Islet of Langerhans (tissue), 1 donor: Measurements from ENCODE around the gene CYP46A1.

Experiments
- FAIRE-seq: peaks from one replicate; lab custom pipeline; 2011; peaks lifted over from hg19 to GRCh38; lab: Jason Lieb, UNC

The CYP46A1 gene

GRCh38 chr14:99716091-99716849 lies 32.2 kb downstream of the CYP46A1 start:
- no peak for FAIRE-seq

GRCh38 chr14:99716850-99717681 lies 33.0 kb downstream of the CYP46A1 start:
- no peak for FAIRE-seq

DNA sequence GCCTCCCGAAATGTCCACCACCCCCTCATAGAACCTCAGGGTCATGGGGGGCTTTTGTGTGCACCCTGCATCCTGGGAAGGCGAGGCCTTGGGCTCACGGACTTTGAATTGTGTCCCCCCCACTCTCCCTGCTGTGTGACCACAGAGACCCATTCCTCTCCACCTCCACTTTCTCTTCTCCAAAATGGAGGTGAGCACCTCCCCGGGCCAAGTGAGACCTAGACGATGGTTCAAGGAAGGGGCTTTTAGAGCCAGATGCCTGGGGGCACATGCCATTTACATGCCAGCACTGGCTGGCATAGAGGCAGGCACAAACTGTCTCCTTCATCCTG lies 33.5 kb downstream of the CYP46A1 start:
- FAIRE-seq: no peak

DNA sequence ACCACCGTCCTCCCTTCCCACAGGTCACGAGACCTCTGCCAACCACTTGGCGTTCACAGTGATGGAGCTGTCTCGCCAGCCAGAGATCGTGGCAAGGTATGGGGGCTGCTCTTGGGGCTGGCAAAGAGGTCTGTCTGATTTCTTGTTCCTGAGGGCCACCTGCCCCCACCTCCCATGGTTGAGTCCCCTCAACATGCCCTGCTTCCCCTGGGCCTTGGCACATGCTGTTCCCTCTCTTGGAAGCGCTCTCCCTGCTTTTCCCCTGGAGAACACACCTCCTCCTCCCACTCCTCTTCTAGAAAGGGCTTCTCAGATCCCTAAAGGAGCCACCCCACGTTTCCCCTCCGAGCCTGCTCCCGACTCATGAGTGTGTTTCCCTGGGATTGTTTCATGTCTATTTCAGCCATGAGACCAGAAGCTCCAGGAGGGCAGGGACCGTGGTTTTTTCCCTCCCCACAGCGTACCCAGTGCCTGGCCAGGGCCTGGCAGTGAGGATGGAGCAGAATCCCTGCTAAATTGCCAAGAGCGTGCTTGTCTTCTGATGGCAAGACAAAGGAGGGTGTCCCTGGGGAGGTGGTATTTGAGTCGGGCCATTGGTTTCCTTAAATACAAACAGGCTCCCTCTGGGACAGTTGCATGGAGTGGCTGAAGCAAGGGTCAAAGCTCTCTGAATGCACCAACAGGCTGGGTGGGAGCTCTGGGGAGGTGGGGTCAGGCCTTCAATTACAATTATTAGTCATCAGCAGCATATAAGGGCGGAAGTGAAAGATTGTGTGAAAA lies 34.1 kb downstream of the CYP46A1 start:
- FAIRE-seq: no peak

GRCh38 chr14:99718811-99719192 lies 34.7 kb downstream of the CYP46A1 start:
- FAIRE-seq: no peak

DNA sequence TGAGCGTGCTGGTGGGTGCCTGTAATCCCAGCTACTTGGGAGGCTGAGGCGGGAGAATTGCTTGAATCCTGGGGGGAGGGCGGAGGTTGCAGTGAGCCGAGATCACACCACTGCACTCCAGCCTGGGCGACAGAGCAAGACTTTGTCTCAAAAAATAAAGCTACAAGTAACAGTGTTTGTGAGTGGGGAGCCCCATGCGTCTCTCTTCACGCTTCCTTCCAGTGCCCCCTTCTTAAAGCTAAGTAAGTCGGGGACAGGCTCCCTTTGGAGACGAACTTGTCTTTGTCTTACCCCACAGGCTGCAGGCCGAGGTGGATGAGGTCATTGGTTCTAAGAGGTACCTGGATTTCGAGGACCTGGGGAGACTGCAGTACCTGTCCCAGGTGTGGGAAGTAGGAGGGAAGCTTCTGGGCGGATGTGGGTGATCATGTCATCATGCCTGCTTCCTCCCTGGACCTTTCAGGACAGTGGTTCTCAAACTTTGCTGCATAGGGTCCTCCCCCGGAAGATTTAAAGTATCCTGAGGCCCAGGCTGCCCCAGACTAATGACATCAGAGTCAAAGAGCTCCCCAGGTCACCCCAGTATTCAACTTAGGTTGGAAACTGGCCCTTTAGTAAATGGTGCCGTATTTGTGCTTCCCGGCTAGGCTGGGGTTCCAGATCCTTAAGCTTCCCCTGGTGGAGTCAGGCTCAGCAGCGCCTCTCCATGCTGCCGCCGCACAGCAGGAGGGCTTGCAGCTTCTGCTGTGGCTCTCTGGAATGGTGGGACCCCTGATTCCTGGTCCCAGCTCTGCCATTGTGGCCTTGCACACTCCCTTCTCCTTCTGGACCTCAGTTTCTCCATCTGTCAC lies 37.1 kb downstream of the CYP46A1 start:
- FAIRE-seq: no peak

- FAIRE-seq: no peak
These were observed 37.9 kb downstream of the CYP46A1 start for GRCh38 chr14:99721792-99722516.

- FAIRE-seq: no peak
These were observed 38.6 kb downstream of the CYP46A1 start for GRCh38 chr14:99722741-99723140.

- no peak for FAIRE-seq
These were observed 40.2 kb downstream of the CYP46A1 start for GRCh38 chr14:99724196-99724891.

DNA sequence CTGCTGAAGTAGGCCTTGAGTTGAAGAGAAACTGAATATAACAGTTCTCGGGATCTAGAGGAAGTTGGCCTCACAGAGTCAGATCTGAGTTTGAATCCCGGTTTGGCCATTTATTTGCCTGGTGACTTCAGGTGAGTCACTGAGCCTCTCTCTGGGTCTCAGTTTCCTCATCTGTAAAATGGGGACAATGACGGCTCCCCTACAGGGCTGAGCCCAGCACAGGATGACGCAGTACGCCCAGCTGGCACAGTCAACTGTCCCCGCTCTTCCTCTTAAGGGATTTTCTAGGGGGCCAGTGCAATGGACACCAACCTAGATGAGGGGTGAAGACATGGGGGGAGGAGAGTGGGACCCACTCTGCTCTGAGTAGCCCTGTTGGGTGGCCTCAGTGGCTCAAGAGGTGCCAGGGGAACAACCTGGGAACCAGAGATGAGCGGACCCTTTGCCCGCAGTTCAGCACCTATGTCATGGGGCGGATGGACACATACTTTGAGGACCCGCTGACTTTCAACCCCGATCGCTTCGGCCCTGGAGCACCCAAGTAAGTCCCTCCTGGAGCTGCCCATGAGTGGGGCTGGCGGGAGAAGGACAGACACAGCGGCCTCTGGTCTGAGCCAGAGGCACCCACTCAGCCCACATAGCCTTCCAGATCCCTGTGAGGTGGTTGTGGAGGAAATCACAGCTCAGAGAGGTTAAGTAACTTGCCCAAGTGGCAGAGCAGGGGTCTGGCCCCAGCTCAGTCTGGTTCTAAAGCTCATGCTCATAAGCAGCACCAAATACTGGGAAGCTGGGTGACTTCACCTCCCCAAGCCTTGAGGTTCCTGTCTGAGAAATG lies 41.1 kb downstream of the CYP46A1 start:
- no peak for FAIRE-seq

DNA sequence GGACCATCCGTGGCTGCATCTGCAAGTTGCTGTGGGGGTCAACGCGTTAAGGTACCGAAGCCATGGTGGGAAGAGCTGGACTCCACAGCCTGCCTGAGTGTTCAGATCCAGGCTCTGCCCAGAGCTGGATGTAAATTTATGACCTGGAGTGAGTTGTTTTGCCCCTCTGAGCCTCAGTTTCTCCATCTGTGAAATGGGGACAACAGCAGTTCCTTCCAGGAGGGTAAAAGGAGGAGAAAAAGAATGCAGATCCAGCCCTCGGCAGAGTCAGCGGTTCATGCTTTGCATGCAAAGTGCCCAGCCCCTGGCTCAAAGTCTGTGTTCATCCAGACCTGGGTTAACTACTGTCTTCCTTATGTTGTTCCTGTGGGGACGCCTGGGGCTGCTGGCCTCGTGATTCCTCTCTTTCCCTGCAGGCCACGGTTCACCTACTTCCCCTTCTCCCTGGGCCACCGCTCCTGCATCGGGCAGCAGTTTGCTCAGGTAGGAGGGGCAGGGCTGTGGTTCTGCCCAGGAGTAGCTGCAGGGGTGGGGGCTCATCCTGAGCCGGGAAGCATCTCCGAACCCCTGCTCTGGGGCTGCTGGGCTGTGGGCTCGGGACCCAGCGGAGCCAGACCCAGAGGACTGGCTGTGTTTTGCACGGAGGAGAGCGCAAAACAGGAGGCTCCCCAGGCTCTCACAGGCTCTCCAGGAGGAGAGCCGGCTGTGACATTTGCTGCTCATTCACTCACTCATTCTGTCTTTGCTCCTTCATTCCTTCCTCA lies 41.9 kb downstream of the CYP46A1 start:
- FAIRE-seq: no peak

DNA sequence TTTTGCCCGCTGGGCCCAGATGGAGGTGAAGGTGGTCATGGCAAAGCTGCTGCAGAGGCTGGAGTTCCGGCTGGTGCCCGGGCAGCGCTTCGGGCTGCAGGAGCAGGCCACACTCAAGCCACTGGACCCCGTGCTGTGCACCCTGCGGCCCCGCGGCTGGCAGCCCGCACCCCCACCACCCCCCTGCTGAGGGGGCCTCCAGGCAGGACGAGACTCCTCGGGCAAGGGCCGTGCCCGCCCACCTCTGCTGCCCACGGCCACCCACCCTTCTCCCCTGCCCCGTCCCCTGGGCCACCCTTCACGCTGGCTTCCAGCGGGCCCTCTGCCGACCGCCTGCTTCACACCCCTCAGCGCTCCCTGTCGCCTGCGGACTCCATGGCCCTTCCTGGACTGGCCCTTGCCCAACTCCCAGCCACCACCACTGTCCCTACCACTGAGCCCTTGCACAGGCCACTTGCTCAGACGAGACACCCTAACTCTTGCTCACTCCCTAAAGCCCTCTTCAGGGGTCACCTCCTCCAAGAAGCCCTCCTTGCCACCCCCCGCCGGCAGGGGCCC lies 42.5 kb downstream of the CYP46A1 start:
- no peak for FAIRE-seq

DNA sequence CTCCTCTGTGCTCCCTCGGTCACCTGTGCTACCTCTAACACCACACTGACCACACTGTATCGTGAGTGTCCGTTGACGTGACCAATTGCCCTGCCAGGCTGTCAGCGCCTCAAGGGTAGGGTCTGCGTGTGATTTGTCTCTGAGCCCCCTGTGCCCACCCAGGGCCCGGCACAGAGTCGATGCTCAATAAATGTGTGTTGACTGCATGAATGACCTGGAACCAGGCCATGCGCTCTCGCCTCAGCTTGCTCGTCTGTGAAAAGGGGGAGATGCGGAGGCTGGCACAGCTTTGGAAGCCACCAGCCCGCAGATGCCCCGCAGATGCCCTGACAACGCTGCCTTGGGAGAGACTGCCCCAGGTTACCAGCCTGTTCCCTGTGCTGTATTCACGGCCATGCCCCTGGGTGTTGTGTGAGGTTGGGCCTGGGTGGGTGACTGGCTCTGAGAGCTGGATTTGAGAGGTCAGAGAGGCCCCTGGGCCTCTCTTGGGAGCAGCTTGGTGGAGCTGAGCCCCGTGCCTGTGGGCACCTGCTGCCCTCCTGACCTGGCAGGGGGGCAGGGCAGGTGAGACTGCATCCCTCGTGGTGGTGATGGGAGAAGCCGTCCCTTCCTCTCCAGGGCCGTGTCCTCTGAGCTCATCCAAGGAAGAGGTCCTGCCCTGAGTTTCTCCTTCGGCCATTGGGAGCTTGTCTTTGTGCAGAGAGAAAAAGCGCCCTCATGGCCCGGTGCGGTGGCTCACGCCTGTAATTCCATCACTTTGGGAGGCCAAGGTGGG lies 43.2 kb downstream of the CYP46A1 start:
- FAIRE-seq: no peak

DNA sequence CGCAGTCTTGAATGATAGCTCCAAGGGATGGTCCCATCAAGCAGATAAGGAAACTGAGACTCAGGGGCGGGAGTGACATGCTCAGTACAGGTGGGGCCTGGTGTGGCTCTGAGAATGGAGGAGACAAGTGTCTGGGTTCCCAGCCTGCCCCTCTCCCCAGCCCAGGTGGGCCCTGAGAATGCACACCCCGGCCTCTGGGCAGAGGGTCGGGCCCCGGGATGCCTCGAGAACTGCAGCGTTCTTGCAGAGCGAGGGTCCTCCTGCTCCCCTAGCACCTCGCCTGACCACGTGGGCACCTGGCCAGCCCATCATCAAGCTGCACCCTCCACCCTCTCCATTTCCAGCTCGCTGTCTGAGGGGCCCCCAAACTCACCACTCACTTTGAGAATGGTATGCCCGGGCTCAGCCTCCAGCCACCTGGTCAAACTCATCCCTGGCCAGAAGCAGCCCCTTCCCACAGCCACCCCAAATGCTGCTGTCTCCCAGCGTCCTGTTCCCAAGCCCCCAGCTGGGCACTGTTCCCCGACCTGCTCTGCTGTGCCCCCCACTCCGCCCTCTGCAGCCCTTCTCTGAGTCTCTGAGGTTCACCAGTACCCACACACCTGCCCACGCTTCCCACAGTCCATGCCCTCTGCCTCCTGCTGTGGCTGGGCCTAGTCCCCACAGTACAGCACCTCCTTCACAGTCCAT lies 44.3 kb downstream of the CYP46A1 start:
- FAIRE-seq: no peak

DNA sequence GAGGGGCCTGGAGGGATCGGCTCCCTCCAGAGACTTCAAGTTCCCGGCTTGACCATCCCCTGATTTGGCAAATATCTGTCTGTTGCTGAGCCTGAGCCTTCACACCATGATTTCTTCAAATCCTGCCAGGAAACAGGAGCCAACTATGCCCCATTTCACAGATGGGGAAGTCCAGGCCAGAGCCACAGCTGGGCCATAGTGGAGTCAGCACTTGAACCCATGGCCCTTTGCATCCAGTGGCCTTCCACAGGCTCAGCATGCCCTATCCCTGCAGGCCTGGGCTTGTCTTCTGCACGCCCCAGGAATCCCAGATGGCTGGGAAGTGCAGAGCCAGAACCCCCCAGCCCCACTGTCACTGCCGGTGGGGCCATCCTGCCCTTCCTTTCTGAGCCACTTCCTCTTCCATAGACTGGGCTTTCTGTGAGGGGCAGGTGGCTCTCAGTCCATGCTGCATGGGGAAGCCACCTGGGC lies 44.9 kb downstream of the CYP46A1 start:
- no peak for FAIRE-seq

GRCh38 chr14:99729991-99730875 lies 46.1 kb downstream of the CYP46A1 start:
- no peak for FAIRE-seq
